Esophagus (tissue), 2 donors: ENCODE results near the gene TNNC2. TPM values are rescaled to one million over a fixed set of nuclear protein-coding genes. Genes with fewer than 3 reads are reported as not detected.
A peak's percentile ranks its signal among the peaks of the same experiment; 100 is the strongest.
"Not testable (repeated sequence)": the region's sequence is repeated elsewhere in the genome, so short reads cannot be mapped to it uniquely, and the experiment has no call there.

ENCODE experiments used
- H3K27ac ChIP-seq, 2 donors: one replicate each; pipeline ENCODE4 v1.5.1; 2013; ENCODE audit warnings: low read depth in 2 of 2, mild to moderate bottlenecking in 2 of 2, inconsistent platforms in 1 of 2, low read length in 1 of 2, moderate library complexity in 1 of 2
- H3K27me3 ChIP-seq, 2 donors: one replicate each; pipeline ENCODE4 v1.6.1; 2013; ENCODE audit warnings: low read length in 2 of 2, control low read depth in 1 of 2, mild to moderate bottlenecking in 1 of 2; ENCODE audit not compliant: insufficient read depth in 2 of 2, control insufficient read depth in 1 of 2
- H3K36me3 ChIP-seq, 2 donors: one replicate each; pipeline ENCODE4 v1.6.1; 2013; ENCODE audit warnings: low read length in 1 of 2; ENCODE audit not compliant: control insufficient read depth in 2 of 2, insufficient read depth in 2 of 2
- H3K4me1 ChIP-seq, 2 donors: one replicate each; pipeline ENCODE4 v1.6.1; 2013; ENCODE audit warnings: low read length in 1 of 2; ENCODE audit not compliant: control insufficient read depth in 2 of 2, insufficient read depth in 2 of 2
- H3K4me3 ChIP-seq, 2 donors: one replicate each; pipeline ENCODE4 v1.5.1; 2013; ENCODE audit warnings: low read length in 2 of 2, mild to moderate bottlenecking in 2 of 2, low read depth in 1 of 2, moderate library complexity in 1 of 2
- H3K9me3 ChIP-seq, 2 donors: one replicate each; pipeline ENCODE4 v1.6.1; 2013; ENCODE audit warnings: mild to moderate bottlenecking in 2 of 2, low read depth in 1 of 2, low read length in 1 of 2, moderate library complexity in 1 of 2; ENCODE audit not compliant: control insufficient read depth in 2 of 2, insufficient read depth in 1 of 2
- WGBS, 2 donors: extraction: QIAGEN DNeasy Blood & Tissue Kit; methylation state at CpG; one replicate each; pipeline ENCODE4 v1.1.7; 2013; 5-methylcytosine and 5-hydroxymethylcytosine counted together
- polyA plus RNA-seq, 2 donors: library from polyadenylated mRNA; stranded (reverse); fragments of 200-250 nt; gene quantifications; one replicate each; pipeline ENCODE4 v1.2.3, GENCODE V29; 2013
- donor health status: healthy with polysubstance abuse.
- donor health status: Bipolar disorder and iron deficiency.

Gene TNNC2
- polyA plus RNA-seq, 2 donors, result 0.28 to 1.0 TPM

DNA sequence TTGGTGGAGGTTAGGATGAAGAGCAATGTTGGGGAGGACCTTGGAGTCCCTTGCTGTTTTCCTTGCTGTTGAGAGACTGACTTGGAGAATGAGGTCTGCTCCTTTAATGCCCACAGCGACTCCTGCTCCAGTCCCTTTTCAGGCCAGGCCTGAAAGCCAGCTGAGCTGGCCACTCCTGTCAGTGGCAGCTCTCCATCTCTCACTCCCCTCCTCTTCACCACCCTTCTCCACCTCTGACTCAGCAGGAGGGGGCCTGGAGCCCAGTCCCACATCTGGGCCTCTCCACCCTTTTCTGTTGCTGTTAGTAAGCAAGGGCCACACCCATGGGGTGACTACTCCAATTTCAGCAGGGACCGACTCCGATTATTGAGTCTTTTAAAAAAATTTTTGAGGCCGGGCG, 8.7 kb upstream of the TNNC2 start:
- Histone ChIP-seq H3K27ac (peak overlapping the region; percentile 20 to 80), H3K4me3 (peak overlapping the region in 1 of 2 donors; percentile 35), H3K27me3 (no peaks in the 10 kb centered on the region), H3K36me3 (peaks cover 0 to 6% of the 10 kb centered on the region in 2 donors), H3K9me3 (no peaks in the 10 kb centered on the region), H3K4me1 (peaks cover 3 to 13% of the 10 kb centered on the region in 2 donors)
- 61 to 75% methylated on average over 5 of the region's 5 CpGs for WGBS, 2 donors

- WGBS, 2 donors, result 60 to 63% methylated on average over 3 of the region's 3 CpGs
- no peaks in the 10 kb centered on the region for H3K9me3 ChIP-seq
- H3K36me3 ChIP-seq, result peaks cover 0 to 1% of the 10 kb centered on the region in 2 donors
- peak overlapping the region; percentile 20 to 80 for H3K27ac ChIP-seq
- H3K4me3 ChIP-seq, result peak overlapping the region in 1 of 2 donors; percentile 70
- peaks cover 3 to 12% of the 10 kb centered on the region in 2 donors for H3K4me1 ChIP-seq
- no peaks in the 10 kb centered on the region for H3K27me3 ChIP-seq
These were observed 8.2 kb upstream of the TNNC2 start for GRCh38 chr20:45835329-45835765.

DNA sequence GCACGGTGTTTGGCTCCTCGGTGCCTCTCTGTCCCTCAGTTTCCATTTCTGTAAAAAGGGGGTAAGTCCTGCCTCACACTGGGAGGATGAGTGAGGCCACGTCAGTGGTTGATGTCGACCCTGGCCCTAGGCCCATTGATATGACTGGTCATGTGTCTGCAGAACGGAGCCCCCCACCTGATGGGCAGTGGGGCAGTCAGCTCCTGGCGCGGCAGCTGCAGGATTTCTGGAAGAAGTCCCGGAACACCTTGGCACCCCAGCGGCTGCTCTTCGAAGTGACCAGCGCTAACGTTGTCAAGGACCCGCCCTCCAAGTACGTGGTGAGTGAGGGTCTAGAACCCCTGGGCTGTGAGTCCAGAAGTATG, 7.7 kb upstream of the TNNC2 start:
- no peaks in the 10 kb centered on the region for H3K27me3 ChIP-seq
- peak overlapping the region; percentile 68 to 70 for H3K4me3 ChIP-seq
- 71 to 72% methylated on average over 14 of the region's 14 CpGs for WGBS, 2 donors
- peak overlapping the region; percentile 85 to 93 for H3K27ac ChIP-seq
- H3K4me1 ChIP-seq, result peaks cover 3 to 12% of the 10 kb centered on the region in 2 donors
- H3K9me3 ChIP-seq, result no peaks in the 10 kb centered on the region
- no peaks in the 10 kb centered on the region for H3K36me3 ChIP-seq

DNA sequence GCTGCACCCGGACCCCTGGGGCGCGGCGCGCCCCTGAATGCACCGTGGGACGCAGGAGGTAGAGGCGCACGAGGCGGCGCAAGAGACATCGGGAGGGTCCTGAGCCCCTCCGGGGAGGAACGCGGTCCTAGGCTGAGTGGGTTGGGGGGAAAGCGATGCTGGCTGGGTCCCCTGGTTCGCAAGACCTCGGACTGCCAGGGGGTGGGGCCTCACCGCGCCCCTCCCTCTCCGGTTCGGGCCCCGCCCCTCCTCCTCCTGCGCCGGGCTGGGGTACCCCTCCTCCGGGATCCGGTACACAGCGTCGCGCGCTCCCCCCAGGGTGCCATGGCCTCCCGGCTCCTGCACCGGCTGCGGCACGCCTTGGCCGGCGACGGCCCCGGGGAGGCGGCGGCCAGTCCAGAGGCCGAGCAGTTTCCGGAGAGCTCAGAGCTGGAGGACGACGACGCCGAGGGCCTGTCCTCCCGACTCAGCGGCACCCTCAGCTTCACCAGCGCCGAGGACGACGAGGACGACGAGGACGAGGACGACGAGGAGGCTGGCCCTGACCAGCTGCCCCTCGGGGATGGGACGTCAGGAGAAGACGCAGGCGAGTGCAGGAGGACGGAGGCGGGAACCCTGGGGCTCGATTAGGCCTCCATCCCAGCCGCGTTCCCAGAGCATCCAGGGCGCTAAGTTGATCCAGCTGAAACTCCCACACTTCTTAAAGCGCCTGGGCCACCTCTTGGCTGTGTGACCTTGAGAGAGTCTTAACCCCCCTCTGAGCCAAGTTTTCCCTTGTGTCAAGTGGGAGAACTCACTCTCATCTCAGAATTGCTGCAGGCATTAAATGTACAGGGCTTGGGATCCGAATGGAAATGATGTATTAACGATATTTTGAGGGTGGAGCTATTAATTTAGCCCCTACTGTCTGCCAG, 7.0 kb upstream of the TNNC2 start:
- peaks cover 3 to 12% of the 10 kb centered on the region in 2 donors for H3K4me1 ChIP-seq
- 3 to 6% methylated on average over 55 to 71 of the region's 71 CpGs for WGBS, 2 donors
- H3K27me3 ChIP-seq, result no peaks in the 10 kb centered on the region
- H3K4me3 ChIP-seq, result peak overlapping the region; percentile 68 to 70
- no peaks in the 10 kb centered on the region for H3K36me3 ChIP-seq
- no peaks in the 10 kb centered on the region for H3K9me3 ChIP-seq
- peak overlapping the region; percentile 85 to 93 for H3K27ac ChIP-seq

DNA sequence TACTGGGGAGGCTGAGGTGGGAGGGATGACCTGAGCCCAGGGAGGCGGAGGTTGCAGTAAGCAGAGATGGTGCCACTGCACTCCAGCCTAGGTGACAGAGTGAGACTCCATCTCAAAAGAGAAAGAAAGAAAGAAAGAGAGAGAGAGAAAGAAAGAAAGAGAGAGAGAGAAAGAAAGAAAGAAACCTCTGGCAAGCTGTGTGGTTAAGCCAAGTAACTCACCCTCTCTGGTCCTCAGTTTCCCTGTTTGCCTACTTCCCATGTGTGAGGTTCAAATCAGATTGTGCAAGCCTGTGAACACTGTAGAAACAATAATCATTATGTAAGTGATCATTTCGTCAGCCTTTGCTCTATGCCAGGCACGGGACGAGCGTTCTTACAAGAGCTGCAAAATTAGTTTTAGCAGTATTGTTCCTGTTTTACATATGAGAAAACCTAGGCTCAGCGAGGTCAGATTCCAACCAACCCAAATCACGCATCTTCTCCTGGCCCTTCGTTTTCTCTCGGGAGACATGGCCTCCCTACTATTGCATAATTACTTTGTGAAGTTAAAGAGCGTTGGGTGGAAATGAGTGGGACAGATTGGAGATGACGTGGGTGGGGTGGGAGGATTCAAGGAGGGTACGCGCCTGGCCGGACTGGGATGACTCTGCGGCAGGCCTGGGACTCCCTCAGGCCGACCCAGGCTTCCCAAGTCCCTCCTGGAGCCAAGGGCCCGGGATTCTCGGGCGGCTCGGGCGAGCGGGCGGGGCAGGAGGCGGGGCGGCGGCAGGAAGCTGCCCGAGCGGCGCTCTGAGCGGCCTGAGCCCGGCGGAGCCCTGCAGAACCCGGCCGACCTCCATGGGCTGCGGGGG, 6.1 kb upstream of the TNNC2 start, which contains the start of gene SNX21:
SNX21 (plus strand) TSS at position 770 of the 853 bp plus-strand sequence. CDS start 121 bp downstream, outside the sequence.
- Histone ChIP-seq H3K4me3 (peak within 1 kb of the TSS; percentile 68 to 70), H3K27ac (peak within 1 kb of the TSS; percentile 85 to 93), H3K9me3 (no peaks in the 10 kb centered on the region), H3K27me3 (no peaks in the 10 kb centered on the region), H3K36me3 (no peaks in the 10 kb centered on the region), H3K4me1 (peaks cover 3 to 12% of the 10 kb centered on the region in 2 donors)
- WGBS, 2 donors, result 3 to 6% methylated on average over 31 to 35 of the region's 35 CpGs

DNA sequence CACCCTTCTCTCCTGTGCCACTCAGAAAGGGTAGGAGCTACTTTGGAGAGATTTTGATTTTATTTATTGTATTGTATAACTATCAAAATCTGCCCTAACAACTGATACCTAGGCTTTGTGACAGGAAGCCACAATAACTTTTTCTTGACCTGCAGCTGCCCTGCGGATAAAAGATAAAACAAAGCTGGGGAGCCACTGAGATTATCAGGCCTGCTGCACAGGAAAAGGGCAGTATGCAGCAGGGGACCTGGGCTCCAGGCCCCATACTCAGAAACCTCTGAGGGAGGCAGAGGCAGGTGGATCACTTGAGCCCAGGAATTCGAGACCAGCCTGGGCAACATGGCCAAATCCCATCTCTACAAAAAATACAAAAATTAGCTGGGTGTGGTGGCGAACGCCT, 5.5 kb upstream of the TNNC2 start:
- Histone ChIP-seq H3K9me3 (no peaks in the 10 kb centered on the region), H3K27me3 (no peaks in the 10 kb centered on the region), H3K36me3 (no peaks in the 10 kb centered on the region), H3K4me1 (peaks cover 3 to 12% of the 10 kb centered on the region in 2 donors), H3K27ac (peak overlapping the region; percentile 85 to 93), H3K4me3 (no peak overlapping the region)
- WGBS, 2 donors, result 84 to 85% methylated on average over 4 of the region's 4 CpGs

DNA sequence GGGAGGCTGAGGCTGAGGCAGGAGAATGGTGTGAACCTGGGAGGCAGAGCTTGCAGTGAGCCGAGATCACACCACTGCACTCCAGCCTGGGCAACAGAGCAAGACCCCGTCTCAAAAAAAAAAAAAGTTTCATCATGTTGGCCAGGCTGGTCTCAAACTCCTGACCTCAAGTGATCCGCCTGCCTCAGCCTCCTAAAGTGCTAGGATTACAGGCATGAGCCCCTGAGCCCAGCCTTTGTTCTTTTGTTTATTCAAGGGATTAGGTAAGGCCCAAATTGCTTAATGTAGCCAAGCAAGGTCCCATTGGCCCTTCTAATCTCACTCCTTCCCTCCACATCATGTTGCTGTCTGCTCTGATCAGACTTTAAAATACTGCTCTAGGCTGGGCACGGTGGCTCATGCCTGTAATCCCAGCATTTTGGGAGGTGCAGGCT, 2.6 kb upstream of the TNNC2 start:
- 64 to 76% methylated on average over 4 of the region's 4 CpGs for WGBS, 2 donors

GRCh38 chr20:45828589-45828988, 1.5 kb upstream of the TNNC2 start:
- Histone ChIP-seq H3K4me3 (no peak overlapping the region), H3K9me3 (no peaks in the 10 kb centered on the region), H3K27me3 (peaks cover 0 to 2% of the 10 kb centered on the region in 2 donors), H3K27ac (peak overlapping the region; percentile 34 to 62), H3K36me3 (no peaks in the 10 kb centered on the region), H3K4me1 (peaks cover 0 to 8% of the 10 kb centered on the region in 2 donors)
- 42 to 71% methylated on average over 2 of the region's 2 CpGs for whole genome bisulfite sequencing, 2 donors

More for the DNA sequence above, 2.6 kb upstream of the TNNC2 start:
- H3K9me3 ChIP-seq, H3K4me3 ChIP-seq, H3K4me1 ChIP-seq, H3K27ac ChIP-seq, H3K27me3 ChIP-seq, H3K36me3 ChIP-seq: not testable (repeated sequence)

DNA sequence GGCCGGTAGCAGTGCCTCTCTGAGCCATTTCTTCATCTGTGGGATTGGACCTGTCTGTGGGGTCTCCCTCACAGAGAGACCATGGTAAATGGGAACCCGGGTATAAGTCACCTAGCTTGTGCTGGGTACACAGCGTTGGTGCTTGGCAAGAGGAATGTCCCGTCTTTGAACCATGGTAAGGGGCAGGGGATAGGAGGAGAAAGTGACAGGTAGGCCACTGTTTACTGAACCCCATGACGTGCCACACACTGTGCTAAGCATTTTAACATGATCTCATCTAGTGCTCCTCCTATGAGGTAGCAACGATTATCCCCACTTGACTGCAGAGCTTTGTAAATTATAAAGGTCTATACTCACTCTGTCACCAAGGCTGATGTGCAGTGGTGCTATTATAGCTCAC, 600 bp upstream of the TNNC2 start:
- H3K36me3 ChIP-seq, result no peaks in the 10 kb centered on the region
- H3K9me3 ChIP-seq, result no peaks in the 10 kb centered on the region
- H3K27ac ChIP-seq, result peak overlapping the region in 1 of 2 donors; percentile 29
- 74 to 84% methylated on average over 6 of the region's 6 CpGs for WGBS, 2 donors
- H3K4me1 ChIP-seq, result peaks cover 3 to 13% of the 10 kb centered on the region in 2 donors
- H3K27me3 ChIP-seq, result peaks cover 0 to 2% of the 10 kb centered on the region in 2 donors
- H3K4me3 ChIP-seq, result no peak overlapping the region
